Neuronal stem cell (in vitro differentiated cells): ENCODE data around the gene SIRPA.

Source experiments
- DNase-seq: peaks from one replicate; pipeline ENCODE4 v3.0.0-alpha.2; 2013; ENCODE audit warnings: low spot score
- H2AFZ ChIP-seq: one replicate; pipeline ENCODE4 v1.6.1; 2013; ENCODE audit warnings: mild to moderate bottlenecking, low read length, inconsistent platforms
- H2AK5ac ChIP-seq: 2 replicates; pipeline ENCODE4 v1.6.1; 2013; ENCODE audit warnings: low read depth, mild to moderate bottlenecking, inconsistent platforms, low read length, moderate library complexity, mixed read lengths
- H2BK120ac ChIP-seq: 2 replicates; pipeline ENCODE4 v1.6.1; 2013; ENCODE audit warnings: low read depth, mild to moderate bottlenecking, inconsistent platforms, low read length, moderate library complexity, mixed read lengths
- H2BK12ac ChIP-seq: one replicate; pipeline ENCODE4 v1.6.1; 2013; ENCODE audit warnings: low read length, inconsistent platforms
- H2BK15ac ChIP-seq: 2 replicates; pipeline ENCODE4 v1.6.1; 2013; ENCODE audit warnings: mild to moderate bottlenecking, low read length, inconsistent platforms, mixed read lengths
- H2BK5ac ChIP-seq: one replicate; pipeline ENCODE4 v1.6.1; 2013; ENCODE audit warnings: inconsistent platforms, mild to moderate bottlenecking, low read length, moderate library complexity
- H3K14ac ChIP-seq: one replicate; pipeline ENCODE4 v1.6.1; 2013; ENCODE audit warnings: low read length, inconsistent platforms
- H3K18ac ChIP-seq: 2 replicates; pipeline ENCODE4 v1.6.1; 2013; ENCODE audit warnings: low read length, inconsistent platforms
- H3K23ac ChIP-seq: 2 replicates; pipeline ENCODE4 v1.6.1; 2013; ENCODE audit warnings: low read depth, mild to moderate bottlenecking, mixed read lengths, low read length, inconsistent platforms; ENCODE audit not compliant: poor library complexity
- H3K27ac ChIP-seq: replicated peaks from 3 replicates; pipeline ENCODE4 v1.5.1; 2013; ENCODE audit warnings: low read length, inconsistent platforms
- H3K27me3 ChIP-seq, 3 experiments: 2 replicates each; pipeline ENCODE4 v1.6.1; 2013; ENCODE audit warnings: low read length in 3 of 3, mild to moderate bottlenecking in 2 of 3, inconsistent platforms in 1 of 3, low read depth in 1 of 3, mixed read lengths in 1 of 3, moderate library complexity in 1 of 3; ENCODE audit not compliant: control insufficient read depth in 3 of 3, insufficient read depth in 3 of 3
- H3K36me3 ChIP-seq, 2 donors: replicated peaks in 1 of 2; 2 replicates each; pipeline ENCODE4 v1.6.1; 2013; ENCODE audit warnings: low read length in 2 of 2; ENCODE audit not compliant: control insufficient read depth in 2 of 2, insufficient read depth in 2 of 2
- H3K4ac ChIP-seq: 2 replicates; pipeline ENCODE4 v1.6.1; 2013; ENCODE audit warnings: inconsistent platforms, mild to moderate bottlenecking, low read length, moderate library complexity
- H3K4me1 ChIP-seq, 2 donors: 1 replicate in 1 of 2; 2 replicates in 1 of 2; pipeline ENCODE4 v1.6.1; 2013; ENCODE audit warnings: low read length in 2 of 2, low read depth in 1 of 2; ENCODE audit not compliant: control insufficient read depth in 2 of 2, insufficient read depth in 1 of 2
- H3K4me2 ChIP-seq: one replicate; pipeline ENCODE4 v1.6.1; 2013; ENCODE audit warnings: mild to moderate bottlenecking, low read length, inconsistent platforms; ENCODE audit not compliant: insufficient read depth, poor library complexity, severe bottlenecking
- H3K4me3 ChIP-seq, 2 donors: 2 replicates each; pipeline ENCODE4 v1.5.1; 2013; ENCODE audit warnings: low read length in 2 of 2, mild to moderate bottlenecking in 2 of 2, inconsistent platforms in 1 of 2, moderate library complexity in 1 of 2
- H3K79me1 ChIP-seq: one replicate; pipeline ENCODE4 v1.6.1; 2013; ENCODE audit warnings: low read depth, mild to moderate bottlenecking, inconsistent platforms, low read length, moderate library complexity
- H3K9ac ChIP-seq: one replicate; pipeline ENCODE4 v1.6.1; 2013; ENCODE audit warnings: mild to moderate bottlenecking, low read depth, low read length, inconsistent platforms; ENCODE audit not compliant: poor library complexity
- H3K9me3 ChIP-seq, 2 donors: replicated peaks in 1 of 2; 2 replicates each; pipeline versions ENCODE3 to v1.6.1; 2013; ENCODE audit warnings: low read length in 2 of 2, mild to moderate bottlenecking in 2 of 2, inconsistent platforms in 1 of 2, low read depth in 1 of 2, mixed read lengths in 1 of 2, moderate library complexity in 1 of 2; ENCODE audit not compliant: control insufficient read depth in 2 of 2, insufficient read depth in 1 of 2
- H4K8ac ChIP-seq: one replicate; pipeline ENCODE4 v1.6.1; 2013; ENCODE audit warnings: low read depth, mild to moderate bottlenecking, inconsistent platforms, low read length, moderate library complexity
- H4K91ac ChIP-seq: one replicate; pipeline ENCODE4 v1.6.1; 2013; ENCODE audit warnings: low read length, low read depth, mild to moderate bottlenecking, inconsistent platforms; ENCODE audit not compliant: poor library complexity
- WGBS, 2 donors: extraction: QIAGEN DNeasy Blood & Tissue Kit; methylation state at CpG; one replicate each; pipeline ENCODE4 v1.1.7; 2013; ENCODE audit warnings: missing lambda C conversion rate in 2 of 2, mixed read lengths in 1 of 2; ENCODE audit not compliant: insufficient read length in 2 of 2, insufficient replicate concordance in 1 of 2; ENCODE audit errors: extremely low coverage in 2 of 2; 5-methylcytosine and 5-hydroxymethylcytosine counted together

The SIRPA gene

GRCh38 chr20:1926237-1926636, 31.0 kb downstream of the SIRPA start:
- H3K79me1 ChIP-seq = no peaks in the 10 kb centered on the region
- no peak overlapping the region for H2AK5ac ChIP-seq
- H3K36me3 ChIP-seq = peaks cover 0 to 4% of the 10 kb centered on the region in 2 donors
- no peak overlapping the region for H4K8ac ChIP-seq
- no peaks in the 10 kb centered on the region for H3K27me3 ChIP-seq
- H3K9ac ChIP-seq = no peak overlapping the region
- H3K4me2 ChIP-seq = no peak overlapping the region
- H3K4me3 ChIP-seq = no peak overlapping the region
- H3K18ac ChIP-seq = peak overlapping the region; percentile 3
- H2BK5ac ChIP-seq = no peak overlapping the region
- H3K4me1 ChIP-seq = no peaks in the 10 kb centered on the region
- no peak overlapping the region for H2BK12ac ChIP-seq
- H3K14ac ChIP-seq = no peak overlapping the region
- no peak overlapping the region for H3K27ac ChIP-seq
- no peak overlapping the region for H4K91ac ChIP-seq
- H2BK15ac ChIP-seq = no peak overlapping the region
- H3K23ac ChIP-seq = no peak overlapping the region
- H3K4ac ChIP-seq = no peak overlapping the region
- no peak overlapping the region for H2BK120ac ChIP-seq
- H3K9me3 ChIP-seq = no peaks in the 10 kb centered on the region
- WGBS, 2 donors = no CpG with 5 or more reads among the region's 5 CpGs
- no peak for DNase-seq
- no peak overlapping the region for H2AFZ ChIP-seq

- H3K4me1 ChIP-seq = no peaks in the 10 kb centered on the region
- no peak overlapping the region for H3K18ac ChIP-seq
- no CpG with 5 or more reads among the region's 8 CpGs for WGBS, 2 donors
- H3K27ac ChIP-seq = no peak overlapping the region
- H3K27me3 ChIP-seq = no peaks in the 10 kb centered on the region
- H3K9me3 ChIP-seq = no peaks in the 10 kb centered on the region
- no peak overlapping the region for H3K9ac ChIP-seq
- H2AFZ ChIP-seq = no peak overlapping the region
- H2BK15ac ChIP-seq = no peak overlapping the region
- H3K23ac ChIP-seq = no peak overlapping the region
- no peak overlapping the region for H2BK120ac ChIP-seq
- H2AK5ac ChIP-seq = no peak overlapping the region
- no peak overlapping the region for H3K4me2 ChIP-seq
- H4K91ac ChIP-seq = no peak overlapping the region
- no peak for DNase-seq
- no peaks in the 10 kb centered on the region for H3K79me1 ChIP-seq
- H3K4me3 ChIP-seq = no peak overlapping the region
- no peak overlapping the region for H2BK12ac ChIP-seq
- H3K14ac ChIP-seq = no peak overlapping the region
- H4K8ac ChIP-seq = no peak overlapping the region
- H3K36me3 ChIP-seq = peaks cover 0 to 4% of the 10 kb centered on the region in 2 donors
- no peak overlapping the region for H3K4ac ChIP-seq
- no peak overlapping the region for H2BK5ac ChIP-seq
Observed at GRCh38 chr20:1927217-1927616, 32.0 kb downstream of the SIRPA start.

GRCh38 chr20:1928154-1928553, 32.9 kb downstream of the SIRPA start:
- no peak overlapping the region for H3K9ac ChIP-seq
- WGBS, 2 donors = no CpG with 5 or more reads among the region's 10 CpGs
- no peak overlapping the region for H4K8ac ChIP-seq
- H2AFZ ChIP-seq = no peak overlapping the region
- no peak overlapping the region for H3K4ac ChIP-seq
- no peaks in the 10 kb centered on the region for H3K36me3 ChIP-seq
- no peak overlapping the region for H2BK15ac ChIP-seq
- H3K4me2 ChIP-seq = no peak overlapping the region
- H3K14ac ChIP-seq = no peak overlapping the region
- no peaks in the 10 kb centered on the region for H3K9me3 ChIP-seq
- no peak overlapping the region for H3K18ac ChIP-seq
- no peak overlapping the region for H2BK12ac ChIP-seq
- H3K27ac ChIP-seq = no peak overlapping the region
- no peaks in the 10 kb centered on the region for H3K4me1 ChIP-seq
- no peak overlapping the region for H3K4me3 ChIP-seq
- no peak overlapping the region for H2BK120ac ChIP-seq
- H3K79me1 ChIP-seq = no peaks in the 10 kb centered on the region
- no peak for DNase-seq
- no peak overlapping the region for H2BK5ac ChIP-seq
- H3K23ac ChIP-seq = no peak overlapping the region
- no peaks in the 10 kb centered on the region for H3K27me3 ChIP-seq
- H2AK5ac ChIP-seq = no peak overlapping the region
- no peak overlapping the region for H4K91ac ChIP-seq

- H3K23ac ChIP-seq = no peak overlapping the region
- no peak overlapping the region for H3K14ac ChIP-seq
- H4K91ac ChIP-seq = no peak overlapping the region
- H2BK12ac ChIP-seq = no peak overlapping the region
- no peak overlapping the region for H3K4me2 ChIP-seq
- no peak overlapping the region for H2AK5ac ChIP-seq
- H3K27me3 ChIP-seq = no peaks in the 10 kb centered on the region
- H3K4ac ChIP-seq = no peak overlapping the region
- no peak overlapping the region for H3K18ac ChIP-seq
- no peak overlapping the region for H3K27ac ChIP-seq
- no peak overlapping the region for H3K4me3 ChIP-seq
- H2AFZ ChIP-seq = no peak overlapping the region
- no CpG with 5 or more reads among the region's 7 CpGs for WGBS, 2 donors
- DNase-seq = no peak
- H3K9me3 ChIP-seq = no peaks in the 10 kb centered on the region
- H2BK120ac ChIP-seq = no peak overlapping the region
- no peak overlapping the region for H2BK15ac ChIP-seq
- H4K8ac ChIP-seq = no peak overlapping the region
- no peak overlapping the region for H2BK5ac ChIP-seq
- no peaks in the 10 kb centered on the region for H3K4me1 ChIP-seq
- no peak overlapping the region for H3K9ac ChIP-seq
- H3K79me1 ChIP-seq = no peaks in the 10 kb centered on the region
- H3K36me3 ChIP-seq = no peaks in the 10 kb centered on the region
Observed at GRCh38 chr20:1928782-1929181, 33.6 kb downstream of the SIRPA start.
